WTC11 (cell line): ENCODE measurements around the gene RPP40. TPM values are rescaled to one million over a fixed set of nuclear protein-coding genes. Genes with fewer than 3 reads are reported as not detected.

Experiments used
- ATAC-seq: fragments of 200-7000 bp; cut with Tn5 transposase; 2 replicates; pipeline ENCODE4 v1.10.0; 2021; ENCODE audit warnings: mild to moderate bottlenecking, moderate library complexity
- CTCF ChIA-PET: fragments of 300-600 bp; sonication (Branson Sonifier 250); formaldehyde crosslinking; loops from one replicate; lab custom pipeline; 2021; ENCODE audit warnings: antibody characterized with exemption; lab: Charles Lee
- POLR2A ChIA-PET: fragments of 350-600 bp; sonication (Branson Sonifier 250); formaldehyde crosslinking; loops from one replicate; lab custom pipeline; 2021; ENCODE audit warnings: antibody characterized with exemption; lab: Charles Lee
- DNase-seq: peaks from one replicate; pipeline ENCODE4 v3.0.0; 2021; ENCODE audit warnings: low spot score
- H3K27ac Mint-ChIP-seq: 2 replicates; pipeline ENCODE4 v1.8.0; 2021; ENCODE audit warnings: mixed read lengths
- H3K27me3 Mint-ChIP-seq: 2 replicates; pipeline ENCODE4 v1.8.0; 2021; ENCODE audit warnings: low read depth, mild to moderate bottlenecking, moderate library complexity, mixed read lengths
- H3K36me3 Mint-ChIP-seq: 2 replicates; pipeline ENCODE4 v1.8.0; 2021; ENCODE audit warnings: mixed read lengths
- H3K4me1 Mint-ChIP-seq: 2 replicates; pipeline ENCODE4 v1.8.0; 2022; ENCODE audit warnings: mixed read lengths
- H3K4me3 Mint-ChIP-seq: 2 replicates; pipeline ENCODE4 v1.8.0; 2021; ENCODE audit warnings: mild to moderate bottlenecking, moderate library complexity, mixed read lengths
- H3K9me3 Mint-ChIP-seq: 2 replicates; pipeline ENCODE4 v1.8.0; 2021; ENCODE audit warnings: mixed read lengths
- ATF1 ChIP-seq: sonication (generic); formaldehyde crosslinking; IDR thresholded peaks from 2 replicates; pipeline ENCODE4 v1.8.1; 2023; ENCODE audit warnings: mild to moderate bottlenecking, moderate library complexity, missing genetic modification reagents
- ELF4 ChIP-seq: sonication (generic); formaldehyde crosslinking; IDR thresholded peaks from 2 replicates; pipeline ENCODE4 v1.8.1; 2022; ENCODE audit warnings: low read depth, mild to moderate bottlenecking, moderate library complexity, missing genetic modification reagents
- EMX1 ChIP-seq: fragments of 250-450 bp; sonication (Bioruptor Pico); IDR thresholded peaks from 2 replicates; pipeline ENCODE4 v1.8.0; 2021; ENCODE audit warnings: mild to moderate bottlenecking
- FOXK1 ChIP-seq: sonication (generic); formaldehyde crosslinking; IDR thresholded peaks from 2 replicates; pipeline ENCODE4 v1.8.0; 2022; ENCODE audit warnings: mild to moderate bottlenecking, moderate library complexity, missing genetic modification reagents
- FOXP1 ChIP-seq: sonication (generic); formaldehyde crosslinking; IDR thresholded peaks from 2 replicates; pipeline ENCODE4 v1.8.0; 2022; ENCODE audit warnings: missing genetic modification reagents, mild to moderate bottlenecking, moderate library complexity, borderline replicate concordance
- GRHL2 ChIP-seq: fragments of 250-450 bp; sonication (Bioruptor Pico); IDR thresholded peaks from 2 replicates; pipeline ENCODE4 v1.8.0; 2022; ENCODE audit warnings: mild to moderate bottlenecking, moderate library complexity; ENCODE audit not compliant: insufficient replicate concordance, severe bottlenecking
- RORB ChIP-seq: fragments of 250-450 bp; sonication (Bioruptor Pico); IDR thresholded peaks from 2 replicates; pipeline ENCODE4 v1.9.0; 2021; ENCODE audit warnings: mild to moderate bottlenecking
- SMAD3 ChIP-seq: sonication (generic); formaldehyde crosslinking; IDR thresholded peaks from 2 replicates; pipeline ENCODE4 v1.8.0; 2022; ENCODE audit warnings: missing genetic modification reagents, mild to moderate bottlenecking, borderline replicate concordance
- SMAD4 ChIP-seq: sonication (generic); formaldehyde crosslinking; IDR thresholded peaks from 2 replicates; pipeline ENCODE4 v1.8.0; 2022; ENCODE audit warnings: mild to moderate bottlenecking, missing genetic modification reagents
- SOX15 ChIP-seq: fragments of 250-450 bp; sonication (Bioruptor Pico); IDR thresholded peaks from 2 replicates; pipeline ENCODE4 v1.9.0; 2021; ENCODE audit warnings: mild to moderate bottlenecking
- TEAD1 ChIP-seq: sonication (generic); formaldehyde crosslinking; IDR thresholded peaks from 2 replicates; pipeline ENCODE4 v1.8.0; 2022; ENCODE audit warnings: mild to moderate bottlenecking, missing genetic modification reagents
- TEAD4 ChIP-seq: sonication (generic); formaldehyde crosslinking; IDR thresholded peaks from 2 replicates; pipeline ENCODE4 v1.8.0; 2022; ENCODE audit warnings: mild to moderate bottlenecking, missing genetic modification reagents
- ZNF219 ChIP-seq: sonication (generic); formaldehyde crosslinking; IDR thresholded peaks from 2 replicates; pipeline ENCODE4 v1.8.0; 2023; ENCODE audit warnings: missing genetic modification reagents, mild to moderate bottlenecking, borderline replicate concordance
- ZNF263 ChIP-seq: sonication (generic); formaldehyde crosslinking; IDR thresholded peaks from 2 replicates; pipeline ENCODE4 v1.8.1; 2022; ENCODE audit warnings: low read depth, mild to moderate bottlenecking, moderate library complexity, missing genetic modification reagents
- ZNF416 ChIP-seq: fragments of 250-450 bp; sonication (Bioruptor Pico); IDR thresholded peaks from 2 replicates; pipeline ENCODE4 v1.9.0; 2021; ENCODE audit warnings: mild to moderate bottlenecking, inconsistent platforms
- ZNF423 ChIP-seq: fragments of 250-450 bp; sonication (Bioruptor Pico); IDR thresholded peaks from 2 replicates; pipeline ENCODE4 v2.1.2; 2022; ENCODE audit warnings: mild to moderate bottlenecking, moderate library complexity
- total RNA-seq: library from RNA; stranded (reverse); gene quantifications from 3 replicates; pipeline ENCODE4 v1.2.3, GENCODE V29; 2021
- TF ChIP-seq, protein P1 (sequence below): sonication (generic); formaldehyde crosslinking; IDR thresholded peaks from 2 replicates; pipeline ENCODE4 v1.8.0; 2022; ENCODE audit warnings: mild to moderate bottlenecking, missing genetic modification reagents
- TF ChIP-seq, protein P2 (sequence below): fragments of 250-450 bp; sonication (Bioruptor Pico); conservative IDR thresholded peaks from 2 replicates; pipeline ENCODE4 v1.9.0; 2021; ENCODE audit warnings: mild to moderate bottlenecking
- TF ChIP-seq, protein P3 (sequence below): sonication (generic); formaldehyde crosslinking; IDR thresholded peaks from 2 replicates; pipeline ENCODE4 v1.8.1; 2022; ENCODE audit warnings: mild to moderate bottlenecking, moderate library complexity, missing genetic modification reagents
- TF ChIP-seq, protein P4 (sequence below): fragments of 250-450 bp; sonication (Bioruptor Pico); IDR thresholded peaks from 2 replicates; pipeline ENCODE4 v2.1.2; 2022; ENCODE audit warnings: mild to moderate bottlenecking, moderate library complexity
- TF ChIP-seq, protein P5 (sequence below): sonication (generic); formaldehyde crosslinking; IDR thresholded peaks from 2 replicates; pipeline ENCODE4 v1.8.1; 2023; ENCODE audit warnings: mild to moderate bottlenecking, missing genetic modification reagents, moderate library complexity
- TF ChIP-seq, protein P6 (sequence below): sonication (generic); formaldehyde crosslinking; IDR thresholded peaks from 2 replicates; pipeline ENCODE4 v1.8.0; 2023; ENCODE audit warnings: missing genetic modification reagents, mild to moderate bottlenecking, borderline replicate concordance
- TF ChIP-seq, protein P7 (sequence below): fragments of 250-450 bp; sonication (Bioruptor Pico); IDR thresholded peaks from 2 replicates; pipeline ENCODE4 v1.8.0; 2021; ENCODE audit warnings: mild to moderate bottlenecking
- TF ChIP-seq, protein P8 (sequence below): sonication (generic); formaldehyde crosslinking; IDR thresholded peaks from 2 replicates; pipeline ENCODE4 v1.8.0; 2022; ENCODE audit warnings: mild to moderate bottlenecking, missing genetic modification reagents

Gene RPP40
- total RNA-seq, 1 experiment from 2014 or later, result 12.2 TPM

DNA sequence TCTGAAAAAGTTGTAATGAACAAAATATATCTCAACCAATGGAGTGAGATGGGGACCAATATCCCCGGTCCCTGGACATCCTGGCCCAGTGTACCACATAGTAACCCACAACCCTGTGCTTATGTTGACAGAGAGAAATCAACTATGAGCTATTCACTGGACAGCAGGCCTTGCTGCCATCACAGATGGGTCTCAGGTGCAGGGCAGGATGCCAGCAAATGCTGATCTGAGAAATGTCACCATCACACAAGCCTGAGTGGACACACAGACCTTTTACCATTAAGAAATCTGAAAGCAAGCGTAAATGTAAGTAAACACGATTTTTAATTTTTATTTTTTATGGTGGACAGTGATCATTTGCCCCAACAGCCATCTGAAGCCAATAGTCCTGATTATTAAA is 9.1 kb downstream of the RPP40 start:
- ATAC-seq (no peak), DNase-seq (no peak)
- Mint-ChIP-seq H3K4me1 (no peaks in the 10 kb centered on the region), H3K9me3 (no peaks in the 10 kb centered on the region), H3K36me3 (peaks cover 5% of the 10 kb centered on the region), H3K27me3 (no peaks in the 10 kb centered on the region; the same call in 1 of the 2 replicates), H3K27ac (no peak overlapping the region), H3K4me3 (no peak overlapping the region)
- POLR2A ChIA-PET, result no interaction called here
- CTCF ChIA-PET, result no interaction called here
- TF ChIP-seq GRHL2 (CRISPR knock-in tag) (no peak), ATF1 (CRISPR knock-in tag) (no peak), ZNF263 (CRISPR knock-in tag) (no peak), RORB (CRISPR knock-in tag) (no peak), EMX1 (CRISPR knock-in tag) (no peak), FOXK1 (CRISPR knock-in tag) (no peak), TEAD1 (CRISPR knock-in tag) (no peak), SMAD3 (CRISPR knock-in tag) (no peak), SOX15 (CRISPR knock-in tag) (no peak)
- TF ChIP-seq, protein P1, sequence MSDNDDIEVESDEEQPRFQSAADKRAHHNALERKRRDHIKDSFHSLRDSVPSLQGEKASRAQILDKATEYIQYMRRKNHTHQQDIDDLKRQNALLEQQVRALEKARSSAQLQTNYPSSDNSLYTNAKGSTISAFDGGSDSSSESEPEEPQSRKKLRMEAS, result no peak
- TF ChIP-seq, protein P2, sequence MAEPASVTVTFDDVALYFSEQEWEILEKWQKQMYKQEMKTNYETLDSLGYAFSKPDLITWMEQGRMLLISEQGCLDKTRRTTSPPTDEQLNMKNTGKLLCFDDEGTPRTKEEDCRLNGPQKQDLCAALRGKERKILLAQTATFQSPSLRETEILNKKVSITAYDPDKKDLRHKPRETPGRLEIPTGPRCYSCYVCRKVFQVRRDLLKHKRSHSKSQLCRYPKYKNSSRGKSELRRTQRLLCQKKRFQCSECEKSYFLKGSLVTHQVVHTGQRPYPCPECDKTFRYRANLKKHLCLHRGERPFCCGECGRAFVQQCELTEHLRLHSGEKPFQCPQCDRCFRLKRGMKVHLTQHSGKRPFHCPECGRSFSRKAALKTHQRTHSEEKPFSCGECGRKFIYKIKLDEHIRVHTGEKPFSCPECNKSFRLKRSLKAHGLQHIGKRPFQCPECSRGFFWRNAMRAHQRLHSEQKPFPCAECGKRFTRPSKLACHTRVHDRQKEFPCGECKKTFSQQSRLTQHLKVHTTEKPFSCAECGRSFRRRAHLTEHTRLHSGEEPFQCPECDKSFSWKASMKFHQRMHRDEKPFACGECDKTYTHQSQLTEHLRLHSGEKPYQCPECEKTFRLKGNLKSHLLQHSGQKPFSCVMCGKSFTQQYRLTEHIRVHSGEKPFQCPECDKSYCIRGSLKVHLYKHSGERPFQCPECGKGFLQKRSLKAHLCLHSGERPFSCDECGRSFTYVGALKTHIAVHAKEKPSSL (CRISPR knock-in tag), result no peak
- TF ChIP-seq, protein P3, sequence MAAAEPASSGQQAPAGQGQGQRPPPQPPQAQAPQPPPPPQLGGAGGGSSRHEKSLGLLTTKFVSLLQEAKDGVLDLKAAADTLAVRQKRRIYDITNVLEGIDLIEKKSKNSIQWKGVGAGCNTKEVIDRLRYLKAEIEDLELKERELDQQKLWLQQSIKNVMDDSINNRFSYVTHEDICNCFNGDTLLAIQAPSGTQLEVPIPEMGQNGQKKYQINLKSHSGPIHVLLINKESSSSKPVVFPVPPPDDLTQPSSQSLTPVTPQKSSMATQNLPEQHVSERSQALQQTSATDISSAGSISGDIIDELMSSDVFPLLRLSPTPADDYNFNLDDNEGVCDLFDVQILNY (CRISPR knock-in tag), result no peak
- TF ChIP-seq, protein P4, sequence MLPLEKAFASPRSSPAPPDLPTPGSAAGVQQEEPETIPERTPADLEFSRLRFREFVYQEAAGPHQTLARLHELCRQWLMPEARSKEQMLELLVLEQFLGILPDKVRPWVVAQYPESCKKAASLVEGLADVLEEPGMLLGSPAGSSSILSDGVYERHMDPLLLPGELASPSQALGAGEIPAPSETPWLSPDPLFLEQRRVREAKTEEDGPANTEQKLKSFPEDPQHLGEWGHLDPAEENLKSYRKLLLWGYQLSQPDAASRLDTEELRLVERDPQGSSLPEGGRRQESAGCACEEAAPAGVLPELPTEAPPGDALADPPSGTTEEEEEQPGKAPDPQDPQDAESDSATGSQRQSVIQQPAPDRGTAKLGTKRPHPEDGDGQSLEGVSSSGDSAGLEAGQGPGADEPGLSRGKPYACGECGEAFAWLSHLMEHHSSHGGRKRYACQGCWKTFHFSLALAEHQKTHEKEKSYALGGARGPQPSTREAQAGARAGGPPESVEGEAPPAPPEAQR, result no peak
- TF ChIP-seq, protein P5, sequence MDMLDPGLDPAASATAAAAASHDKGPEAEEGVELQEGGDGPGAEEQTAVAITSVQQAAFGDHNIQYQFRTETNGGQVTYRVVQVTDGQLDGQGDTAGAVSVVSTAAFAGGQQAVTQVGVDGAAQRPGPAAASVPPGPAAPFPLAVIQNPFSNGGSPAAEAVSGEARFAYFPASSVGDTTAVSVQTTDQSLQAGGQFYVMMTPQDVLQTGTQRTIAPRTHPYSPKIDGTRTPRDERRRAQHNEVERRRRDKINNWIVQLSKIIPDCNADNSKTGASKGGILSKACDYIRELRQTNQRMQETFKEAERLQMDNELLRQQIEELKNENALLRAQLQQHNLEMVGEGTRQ (CRISPR knock-in tag), result no peak
- TF ChIP-seq, protein P6, sequence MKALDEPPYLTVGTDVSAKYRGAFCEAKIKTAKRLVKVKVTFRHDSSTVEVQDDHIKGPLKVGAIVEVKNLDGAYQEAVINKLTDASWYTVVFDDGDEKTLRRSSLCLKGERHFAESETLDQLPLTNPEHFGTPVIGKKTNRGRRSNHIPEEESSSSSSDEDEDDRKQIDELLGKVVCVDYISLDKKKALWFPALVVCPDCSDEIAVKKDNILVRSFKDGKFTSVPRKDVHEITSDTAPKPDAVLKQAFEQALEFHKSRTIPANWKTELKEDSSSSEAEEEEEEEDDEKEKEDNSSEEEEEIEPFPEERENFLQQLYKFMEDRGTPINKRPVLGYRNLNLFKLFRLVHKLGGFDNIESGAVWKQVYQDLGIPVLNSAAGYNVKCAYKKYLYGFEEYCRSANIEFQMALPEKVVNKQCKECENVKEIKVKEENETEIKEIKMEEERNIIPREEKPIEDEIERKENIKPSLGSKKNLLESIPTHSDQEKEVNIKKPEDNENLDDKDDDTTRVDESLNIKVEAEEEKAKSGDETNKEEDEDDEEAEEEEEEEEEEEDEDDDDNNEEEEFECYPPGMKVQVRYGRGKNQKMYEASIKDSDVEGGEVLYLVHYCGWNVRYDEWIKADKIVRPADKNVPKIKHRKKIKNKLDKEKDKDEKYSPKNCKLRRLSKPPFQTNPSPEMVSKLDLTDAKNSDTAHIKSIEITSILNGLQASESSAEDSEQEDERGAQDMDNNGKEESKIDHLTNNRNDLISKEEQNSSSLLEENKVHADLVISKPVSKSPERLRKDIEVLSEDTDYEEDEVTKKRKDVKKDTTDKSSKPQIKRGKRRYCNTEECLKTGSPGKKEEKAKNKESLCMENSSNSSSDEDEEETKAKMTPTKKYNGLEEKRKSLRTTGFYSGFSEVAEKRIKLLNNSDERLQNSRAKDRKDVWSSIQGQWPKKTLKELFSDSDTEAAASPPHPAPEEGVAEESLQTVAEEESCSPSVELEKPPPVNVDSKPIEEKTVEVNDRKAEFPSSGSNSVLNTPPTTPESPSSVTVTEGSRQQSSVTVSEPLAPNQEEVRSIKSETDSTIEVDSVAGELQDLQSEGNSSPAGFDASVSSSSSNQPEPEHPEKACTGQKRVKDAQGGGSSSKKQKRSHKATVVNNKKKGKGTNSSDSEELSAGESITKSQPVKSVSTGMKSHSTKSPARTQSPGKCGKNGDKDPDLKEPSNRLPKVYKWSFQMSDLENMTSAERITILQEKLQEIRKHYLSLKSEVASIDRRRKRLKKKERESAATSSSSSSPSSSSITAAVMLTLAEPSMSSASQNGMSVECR (CRISPR knock-in tag), result no peak

DNA sequence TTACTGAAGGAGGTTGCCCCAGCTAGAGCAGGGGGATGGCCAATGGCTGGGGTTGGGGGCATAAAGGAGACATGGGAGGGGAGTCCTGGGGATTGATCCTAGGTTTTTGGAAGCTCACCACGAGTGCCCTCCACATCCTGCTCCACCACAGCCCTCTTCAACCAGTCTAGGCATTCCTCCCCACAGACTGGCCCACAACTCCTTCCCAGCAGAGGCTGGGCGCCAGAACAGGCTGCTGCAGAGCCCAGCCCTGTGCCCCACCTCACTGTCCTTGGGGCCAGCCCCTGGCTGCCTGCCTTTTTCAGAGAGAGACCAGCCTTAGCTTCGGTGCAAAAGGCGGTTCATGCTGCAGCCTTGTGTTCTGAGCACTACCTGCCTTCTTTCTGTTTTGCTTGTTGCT is 16.4 kb downstream of the RPP40 start:
- Mint-ChIP-seq H3K27ac (no peak overlapping the region), H3K36me3 (no peaks in the 10 kb centered on the region), H3K27me3 (no peaks in the 10 kb centered on the region; the same call in 1 of the 2 replicates), H3K4me1 (peaks cover 14% of the 10 kb centered on the region), H3K4me3 (no peak overlapping the region), H3K9me3 (peaks cover 12% of the 10 kb centered on the region; the same call in 1 of the 2 replicates)
- ChIA-PET CTCF (interaction anchor here (1.4 kb wide), 1 partner anchor 43 kb away, joined by 3 read pairs; no protein-coding TSS in a partner anchor), POLR2A (no interaction called here)
- ATAC-seq (no peak), DNase-seq (no peak)
- TF ChIP-seq ZNF219 (no peak), ZNF423 (CRISPR knock-in tag) (no peak), TEAD4 (no peak), ELF4 (CRISPR knock-in tag) (no peak), FOXP1 (CRISPR knock-in tag) (no peak), ATF1 (CRISPR knock-in tag) (no peak), SMAD4 (no peak), ZNF416 (CRISPR knock-in tag) (no peak)
- TF ChIP-seq, protein P7, sequence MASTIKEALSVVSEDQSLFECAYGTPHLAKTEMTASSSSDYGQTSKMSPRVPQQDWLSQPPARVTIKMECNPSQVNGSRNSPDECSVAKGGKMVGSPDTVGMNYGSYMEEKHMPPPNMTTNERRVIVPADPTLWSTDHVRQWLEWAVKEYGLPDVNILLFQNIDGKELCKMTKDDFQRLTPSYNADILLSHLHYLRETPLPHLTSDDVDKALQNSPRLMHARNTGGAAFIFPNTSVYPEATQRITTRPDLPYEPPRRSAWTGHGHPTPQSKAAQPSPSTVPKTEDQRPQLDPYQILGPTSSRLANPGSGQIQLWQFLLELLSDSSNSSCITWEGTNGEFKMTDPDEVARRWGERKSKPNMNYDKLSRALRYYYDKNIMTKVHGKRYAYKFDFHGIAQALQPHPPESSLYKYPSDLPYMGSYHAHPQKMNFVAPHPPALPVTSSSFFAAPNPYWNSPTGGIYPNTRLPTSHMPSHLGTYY, result no peak
- TF ChIP-seq, protein P8, sequence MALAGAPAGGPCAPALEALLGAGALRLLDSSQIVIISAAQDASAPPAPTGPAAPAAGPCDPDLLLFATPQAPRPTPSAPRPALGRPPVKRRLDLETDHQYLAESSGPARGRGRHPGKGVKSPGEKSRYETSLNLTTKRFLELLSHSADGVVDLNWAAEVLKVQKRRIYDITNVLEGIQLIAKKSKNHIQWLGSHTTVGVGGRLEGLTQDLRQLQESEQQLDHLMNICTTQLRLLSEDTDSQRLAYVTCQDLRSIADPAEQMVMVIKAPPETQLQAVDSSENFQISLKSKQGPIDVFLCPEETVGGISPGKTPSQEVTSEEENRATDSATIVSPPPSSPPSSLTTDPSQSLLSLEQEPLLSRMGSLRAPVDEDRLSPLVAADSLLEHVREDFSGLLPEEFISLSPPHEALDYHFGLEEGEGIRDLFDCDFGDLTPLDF (CRISPR knock-in tag), result no peak
